HG03108 (cell line): ENCODE results near the gene ARHGEF10L.
"Not testable (repeated sequence)": the region's sequence is repeated elsewhere in the genome, so short reads cannot be mapped to it uniquely, and the experiment has no call there.

ENCODE experiments used
- ATAC-seq: cut with Tn5 transposase; IDR thresholded peaks from one replicate; pipeline ENCODE4 v1.9.1; 2021; ENCODE audit warnings: moderate library complexity; ENCODE audit not compliant: unreplicated experiment

The ARHGEF10L gene

DNA sequence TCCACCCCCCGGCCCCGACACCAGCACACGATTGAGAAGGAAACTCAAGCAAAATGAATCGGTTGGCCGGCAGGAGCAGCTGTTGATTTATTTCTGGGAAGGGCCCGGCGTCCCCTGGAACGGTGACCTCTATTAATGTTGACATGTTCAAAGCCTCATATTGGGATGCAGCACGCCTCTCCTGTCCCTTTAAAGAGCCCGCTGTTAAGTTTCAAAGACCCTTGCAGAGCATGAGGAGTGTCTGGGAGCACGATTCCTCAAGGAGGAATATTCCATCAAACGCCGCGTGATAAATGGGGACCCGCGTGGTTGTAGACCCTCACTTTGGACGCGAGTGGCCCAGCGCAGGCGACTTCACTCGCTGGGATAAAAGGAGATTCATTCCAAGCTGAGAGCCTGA is 194.2 kb downstream of the ARHGEF10L start:
- no peak for ATAC-seq

DNA sequence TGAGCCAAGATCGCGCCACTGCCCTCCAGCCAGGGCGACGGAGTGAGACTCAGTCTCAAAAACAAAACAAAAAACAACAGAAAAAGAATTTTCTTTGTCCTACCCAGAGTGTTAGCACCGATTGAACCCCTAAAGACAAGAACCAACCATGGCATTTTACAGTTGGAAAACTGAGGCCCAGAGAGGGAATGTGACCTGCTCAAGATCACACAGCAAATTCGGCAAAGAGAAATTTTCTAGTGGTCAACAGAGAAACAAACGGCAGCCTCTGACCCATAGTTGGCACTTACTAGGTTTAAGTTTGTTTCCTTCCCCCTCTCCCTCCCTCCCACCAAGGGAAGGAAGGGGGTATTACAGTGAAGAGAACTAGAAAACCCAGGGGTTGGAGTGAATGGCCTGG is 195.1 kb downstream of the ARHGEF10L start:
- ATAC-seq: no peak

GRCh38 chr1:17735348-17735747 is 195.8 kb downstream of the ARHGEF10L start:
- no peak for ATAC-seq

- no peak for ATAC-seq
These were observed 196.3 kb downstream of the ARHGEF10L start for GRCh38 chr1:17735793-17736192.

DNA sequence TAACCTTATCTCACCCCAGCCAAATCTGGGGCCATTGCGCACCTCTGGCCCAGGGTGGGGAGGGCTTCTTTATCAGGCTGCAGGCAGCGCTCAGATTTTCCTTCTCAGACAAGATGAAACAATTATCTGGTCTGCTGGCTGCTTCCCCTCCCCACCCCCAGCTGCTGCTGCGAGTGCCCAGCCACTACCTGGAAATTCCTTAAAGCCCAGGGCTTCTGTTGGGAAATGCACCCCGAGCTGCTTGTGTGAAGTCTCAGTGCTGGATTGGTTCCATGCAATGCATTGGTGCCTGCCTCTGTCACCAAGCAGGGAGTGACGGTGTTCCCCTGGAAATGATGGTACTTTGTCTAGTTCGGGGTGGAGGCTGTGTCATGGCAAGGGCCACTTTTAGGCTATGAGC is 197.1 kb downstream of the ARHGEF10L start:
- ATAC-seq: no peak

DNA sequence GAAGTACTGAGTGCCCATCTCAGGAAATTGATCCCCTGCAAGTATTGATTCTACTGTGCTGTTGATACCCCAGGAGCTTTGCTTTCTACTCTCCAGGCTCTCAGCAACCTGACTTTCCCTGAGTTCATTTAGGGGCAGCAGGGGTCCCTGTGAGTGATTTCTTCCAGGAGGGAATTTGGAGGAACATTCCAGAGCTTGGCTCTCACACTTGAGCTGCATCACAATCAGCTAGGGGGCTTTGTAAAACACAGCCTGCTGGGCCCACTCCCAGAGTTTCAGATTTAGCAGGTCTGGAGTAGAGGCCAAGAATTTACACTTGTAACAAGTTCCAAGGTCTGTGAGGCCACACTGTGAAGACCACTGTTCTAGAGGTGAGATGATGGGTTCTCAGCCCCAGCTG is 199.6 kb downstream of the ARHGEF10L start:
- no peak for ATAC-seq

DNA sequence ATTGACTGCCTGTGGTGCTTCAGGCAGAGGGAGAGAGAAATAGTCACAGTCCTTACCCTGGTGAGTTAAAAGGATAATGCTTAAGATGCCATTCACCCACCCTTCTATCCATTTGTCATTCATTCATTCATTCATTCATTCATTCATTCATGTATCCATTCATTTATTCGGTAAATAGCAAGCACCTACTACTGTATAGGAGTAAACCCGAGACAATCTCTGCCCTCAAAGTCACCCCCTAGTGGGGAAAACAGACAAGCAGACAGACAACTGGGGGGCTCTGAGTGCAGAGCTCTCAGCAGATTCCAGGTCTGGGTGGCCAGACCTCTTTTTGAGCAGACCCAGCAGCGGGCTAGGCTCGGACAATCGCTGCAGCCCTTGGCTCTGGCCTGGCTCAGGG is 201.6 kb downstream of the ARHGEF10L start:
- no peak for ATAC-seq

DNA sequence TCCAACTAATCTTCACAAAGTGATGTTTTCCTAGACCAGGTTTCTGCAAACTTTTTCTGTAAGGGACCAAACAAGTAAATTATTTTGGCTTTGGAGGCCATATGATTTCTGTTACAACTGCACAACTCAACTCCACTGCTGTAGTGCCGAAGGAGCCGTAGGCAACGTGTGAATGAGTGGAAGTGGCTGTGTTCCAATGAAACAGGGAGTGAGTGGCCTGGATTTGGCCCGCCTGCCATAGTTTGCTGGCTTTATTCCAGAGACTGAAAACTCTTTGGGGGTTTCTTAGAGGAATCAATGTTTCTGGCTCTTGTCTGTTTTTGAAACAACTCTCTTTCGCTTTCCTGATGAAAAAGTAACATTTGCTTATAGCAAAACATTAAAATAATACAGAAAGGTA is 203.1 kb downstream of the ARHGEF10L start:
- ATAC-seq: no peak

- no peak for ATAC-seq
These were observed 203.6 kb downstream of the ARHGEF10L start for GRCh38 chr1:17743008-17743647.

DNA sequence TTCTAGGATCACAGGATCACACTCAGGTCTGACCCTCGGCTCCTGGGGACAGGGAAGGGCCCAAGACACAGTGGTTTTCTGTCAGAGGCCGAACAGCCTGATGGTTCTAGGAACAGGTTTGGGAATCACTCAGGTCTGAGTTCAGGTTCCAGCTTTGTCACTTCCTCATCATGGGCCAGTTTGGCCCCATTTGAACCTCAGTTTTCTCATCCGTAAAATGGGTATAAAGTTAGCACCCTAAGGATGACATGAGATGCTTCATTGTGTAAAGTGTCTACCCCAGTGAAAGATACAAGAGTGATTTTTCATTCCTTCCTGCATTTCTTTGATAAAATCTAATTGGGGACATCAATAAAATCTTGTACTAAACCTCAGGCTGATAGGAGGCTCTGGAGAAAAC is 204.4 kb downstream of the ARHGEF10L start:
- ATAC-seq: no peak

DNA sequence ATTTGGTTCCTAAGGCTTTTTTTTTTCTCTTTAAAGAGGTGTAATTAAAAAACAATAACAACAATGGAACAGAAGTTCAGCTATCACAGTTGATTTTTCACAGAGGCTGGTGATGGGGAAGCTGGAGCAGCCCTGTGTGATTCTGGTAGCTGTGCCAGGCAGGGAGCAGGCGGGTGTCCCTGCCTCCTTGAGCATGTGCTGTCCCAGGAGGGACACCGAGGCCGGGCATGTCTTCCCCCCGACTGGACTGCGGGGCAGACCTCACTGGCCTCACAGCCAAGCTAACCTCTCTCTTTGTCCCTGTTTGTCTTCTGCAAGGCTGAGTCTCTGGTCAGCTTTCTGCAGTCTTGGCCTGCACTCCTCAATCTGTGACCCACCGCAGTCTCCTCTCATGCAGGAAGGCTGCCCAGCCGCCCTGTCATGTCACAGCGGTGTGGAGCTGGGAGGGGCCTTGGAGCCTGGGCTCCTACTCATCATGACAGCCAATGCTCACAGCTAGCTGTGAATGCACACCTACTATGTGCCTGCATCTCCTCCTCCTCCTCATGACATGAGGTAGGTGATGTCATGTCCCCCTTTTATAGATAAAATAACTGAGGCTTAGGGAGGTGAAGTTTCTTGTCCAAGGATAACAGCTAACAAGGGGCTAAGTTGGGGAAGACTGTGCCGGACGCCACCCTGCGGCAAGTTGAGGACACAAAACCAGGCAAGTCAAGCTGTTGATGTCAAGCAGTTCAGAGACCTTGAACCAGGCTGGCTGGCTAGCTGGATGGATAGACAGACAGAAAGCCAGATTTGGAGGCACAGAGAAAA is 205.4 kb downstream of the ARHGEF10L start:
- no peak for ATAC-seq

GRCh38 chr1:17745479-17745955 is 206.0 kb downstream of the ARHGEF10L start:
- ATAC-seq: no peak

DNA sequence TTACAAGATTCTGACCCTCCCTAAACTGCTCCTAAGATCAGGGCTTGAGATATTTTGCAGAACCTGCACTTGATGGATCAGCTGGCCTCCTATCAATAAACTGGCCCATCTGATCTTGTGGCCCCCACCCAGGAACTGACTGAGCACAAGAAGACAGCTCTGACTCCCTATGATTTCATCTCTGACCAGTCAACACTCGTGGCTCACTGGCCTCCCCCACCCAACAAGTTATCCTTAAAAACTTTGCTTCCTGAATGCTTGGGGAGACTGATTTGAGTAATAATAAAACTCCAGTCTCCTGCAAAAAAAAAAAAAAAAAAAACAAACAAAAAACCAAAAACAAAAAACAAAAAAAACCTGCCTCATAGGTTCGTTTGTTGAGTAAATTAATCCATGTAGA is 206.8 kb downstream of the ARHGEF10L start:
- not testable (repeated sequence) for ATAC-seq

GRCh38 chr1:17746920-17747319 is 207.4 kb downstream of the ARHGEF10L start:
- ATAC-seq: no peak
